Uterus (tissue), 2 donors: ENCODE measurements around the gene MINDY4.

ENCODE experiments used
- CTCF ChIP-seq, 4 experiments: fragments of 200-600 bp in 2 of 4; fragments of 450-650 bp in 2 of 4; sonication (generic) in 2 of 4; IDR thresholded peaks; one replicate each; pipeline ENCODE4 v1.5.1; 2016 to 2019; ENCODE audit warnings: antibody characterized with exemption in 4 of 4, mild to moderate bottlenecking in 2 of 4, moderate library complexity in 1 of 4
- POLR2A ChIP-seq, 2 donors: fragments of 450-650 bp; IDR thresholded peaks; one replicate each; pipeline ENCODE4 v1.6.1; 2016; ENCODE audit warnings: antibody characterized with exemption in 2 of 2, mild to moderate bottlenecking in 1 of 2, moderate library complexity in 1 of 2

- no peak for TF ChIP-seq CTCF (IDR thresholded peaks at IDR 0.05)
- no peak for TF ChIP-seq POLR2A (IDR thresholded peaks at IDR 0.05)
Measured at GRCh38 chr7:30858576-30858975, 87.4 kb downstream of the MINDY4 start.
